Testis (tissue), 2 donors: ENCODE measurements around the gene ASXL1.

Experiments
- POLR2A ChIP-seq: fragments of 450-650 bp; IDR thresholded peaks from one replicate; pipeline ENCODE4 v1.6.1; 2017; ENCODE audit warnings: antibody characterized with exemption, mild to moderate bottlenecking, moderate library complexity
- TF ChIP-seq, protein P1 (sequence below), 3 experiments: fragments of 450-650 bp in 2 of 3; fragments of 200-600 bp in 1 of 3; sonication (generic) in 1 of 3; IDR thresholded peaks; one replicate each; pipeline ENCODE4 v1.5.1; 2016 to 2019; ENCODE audit warnings: antibody characterized with exemption in 3 of 3, mild to moderate bottlenecking in 2 of 3, moderate library complexity in 1 of 3

DNA sequence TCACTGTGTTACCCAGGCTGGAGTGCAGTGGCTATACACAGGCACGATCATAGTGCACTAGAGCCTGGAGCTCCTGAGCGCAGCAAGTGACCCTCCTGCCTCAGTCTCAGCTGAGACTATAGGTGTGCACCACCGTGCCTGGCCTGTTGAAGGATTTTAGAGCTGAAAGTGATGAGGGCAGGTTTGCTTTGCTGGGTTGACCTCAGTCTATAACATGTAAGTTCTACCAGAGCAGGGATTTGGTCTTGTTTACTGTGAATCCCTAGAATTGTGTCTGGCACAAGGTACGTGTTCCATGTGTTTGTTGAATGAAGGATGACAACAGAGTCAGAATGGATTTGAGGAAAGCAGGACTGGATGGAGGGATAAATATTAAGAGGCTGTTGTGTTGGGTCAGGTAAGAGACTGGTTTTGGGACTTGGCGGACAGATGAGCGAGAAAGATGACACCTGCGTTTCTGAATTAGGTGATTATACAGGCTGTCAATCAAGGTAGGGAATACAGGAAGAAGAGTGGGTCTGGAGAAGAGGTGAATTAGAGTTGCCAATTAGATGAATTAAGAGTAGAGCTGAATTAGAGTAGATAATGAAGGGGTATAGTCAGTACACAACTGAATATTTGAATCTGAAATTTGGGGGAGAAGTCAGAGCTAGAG, 6.5 kb downstream of the ASXL1 start:
- TF ChIP-seq, protein P1, sequence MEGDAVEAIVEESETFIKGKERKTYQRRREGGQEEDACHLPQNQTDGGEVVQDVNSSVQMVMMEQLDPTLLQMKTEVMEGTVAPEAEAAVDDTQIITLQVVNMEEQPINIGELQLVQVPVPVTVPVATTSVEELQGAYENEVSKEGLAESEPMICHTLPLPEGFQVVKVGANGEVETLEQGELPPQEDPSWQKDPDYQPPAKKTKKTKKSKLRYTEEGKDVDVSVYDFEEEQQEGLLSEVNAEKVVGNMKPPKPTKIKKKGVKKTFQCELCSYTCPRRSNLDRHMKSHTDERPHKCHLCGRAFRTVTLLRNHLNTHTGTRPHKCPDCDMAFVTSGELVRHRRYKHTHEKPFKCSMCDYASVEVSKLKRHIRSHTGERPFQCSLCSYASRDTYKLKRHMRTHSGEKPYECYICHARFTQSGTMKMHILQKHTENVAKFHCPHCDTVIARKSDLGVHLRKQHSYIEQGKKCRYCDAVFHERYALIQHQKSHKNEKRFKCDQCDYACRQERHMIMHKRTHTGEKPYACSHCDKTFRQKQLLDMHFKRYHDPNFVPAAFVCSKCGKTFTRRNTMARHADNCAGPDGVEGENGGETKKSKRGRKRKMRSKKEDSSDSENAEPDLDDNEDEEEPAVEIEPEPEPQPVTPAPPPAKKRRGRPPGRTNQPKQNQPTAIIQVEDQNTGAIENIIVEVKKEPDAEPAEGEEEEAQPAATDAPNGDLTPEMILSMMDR (IDR thresholded peaks at IDR 0.05) = no peak
- no peak for TF ChIP-seq POLR2A
